Mesendoderm (in vitro differentiated cells): ENCODE measurements around the gene SYNPO.

Source experiments
- DNase-seq: peaks from one replicate; pipeline ENCODE4 v3.0.0; 2013
- H2AK5ac ChIP-seq: 2 replicates; pipeline ENCODE4 v1.6.1; 2013; ENCODE audit warnings: low read length, inconsistent platforms
- H2BK120ac ChIP-seq: 2 replicates; pipeline ENCODE4 v1.6.1; 2013; ENCODE audit warnings: low read depth, mild to moderate bottlenecking, low read length, moderate library complexity, mixed read lengths
- H2BK15ac ChIP-seq: replicated peaks from 2 replicates; pipeline ENCODE4 v1.6.1; 2013; ENCODE audit warnings: low read depth, mild to moderate bottlenecking, moderate library complexity
- H2BK5ac ChIP-seq: 2 replicates; pipeline ENCODE4 v1.6.1; 2013; ENCODE audit warnings: low read length, inconsistent platforms
- H3K18ac ChIP-seq: 2 replicates; pipeline ENCODE4 v1.6.1; 2013; ENCODE audit warnings: mild to moderate bottlenecking, low read length, mixed read lengths
- H3K23ac ChIP-seq: one replicate; pipeline ENCODE4 v1.6.1; 2013; ENCODE audit warnings: low read length
- H3K27ac ChIP-seq: 2 replicates; pipeline ENCODE4 v1.5.1; 2013; ENCODE audit warnings: low read depth, mild to moderate bottlenecking, inconsistent platforms, low read length, moderate library complexity
- H3K27me3 ChIP-seq: 2 replicates; pipeline ENCODE4 v1.6.1; 2013; ENCODE audit warnings: low read length, control low read depth, mild to moderate bottlenecking, inconsistent platforms; ENCODE audit not compliant: insufficient read depth, poor library complexity
- H3K36me3 ChIP-seq: 2 replicates; pipeline ENCODE4 v1.6.1; 2013; ENCODE audit warnings: low read length, inconsistent platforms; ENCODE audit not compliant: control insufficient read depth, insufficient read depth
- H3K4ac ChIP-seq: one replicate; pipeline ENCODE4 v1.6.1; 2013; ENCODE audit warnings: low read depth, mild to moderate bottlenecking, low read length, moderate library complexity
- H3K4me1 ChIP-seq: 2 replicates; pipeline ENCODE4 v1.6.1; 2013; ENCODE audit warnings: low read depth, low read length, inconsistent platforms; ENCODE audit not compliant: control insufficient read depth
- H3K4me2 ChIP-seq: 2 replicates; pipeline ENCODE4 v1.6.1; 2013; ENCODE audit warnings: low read length
- H3K4me3 ChIP-seq: 2 replicates; pipeline ENCODE4 v1.5.1; 2013; ENCODE audit warnings: mild to moderate bottlenecking, low read length
- H3K56ac ChIP-seq: one replicate; pipeline ENCODE4 v1.6.1; 2013; ENCODE audit warnings: low read length
- H3K79me1 ChIP-seq: 2 replicates; pipeline ENCODE4 v1.6.1; 2013; ENCODE audit warnings: low read length, inconsistent platforms
- H3K79me2 ChIP-seq: 2 replicates; pipeline ENCODE4 v1.6.1; 2013; ENCODE audit warnings: mild to moderate bottlenecking, low read length; ENCODE audit not compliant: control insufficient read depth, insufficient read depth
- H3K9ac ChIP-seq: 2 replicates; pipeline ENCODE4 v1.6.1; 2013; ENCODE audit warnings: low read length, inconsistent platforms
- H4K5ac ChIP-seq: one replicate; pipeline ENCODE4 v1.6.1; 2013; ENCODE audit warnings: low read length
- H4K8ac ChIP-seq: one replicate; pipeline ENCODE4 v1.6.1; 2013; ENCODE audit warnings: low read depth, mild to moderate bottlenecking, control low read depth, low read length, moderate library complexity
- WGBS: extraction: QIAGEN DNeasy Blood & Tissue Kit; methylation state at CpG from one replicate; pipeline ENCODE4 v1.1.7; 2013; ENCODE audit warnings: low lambda C conversion rate, missing lambda C conversion rate; ENCODE audit not compliant: insufficient coverage; ENCODE audit errors: extremely low coverage; 5-methylcytosine and 5-hydroxymethylcytosine counted together

The SYNPO gene

DNA sequence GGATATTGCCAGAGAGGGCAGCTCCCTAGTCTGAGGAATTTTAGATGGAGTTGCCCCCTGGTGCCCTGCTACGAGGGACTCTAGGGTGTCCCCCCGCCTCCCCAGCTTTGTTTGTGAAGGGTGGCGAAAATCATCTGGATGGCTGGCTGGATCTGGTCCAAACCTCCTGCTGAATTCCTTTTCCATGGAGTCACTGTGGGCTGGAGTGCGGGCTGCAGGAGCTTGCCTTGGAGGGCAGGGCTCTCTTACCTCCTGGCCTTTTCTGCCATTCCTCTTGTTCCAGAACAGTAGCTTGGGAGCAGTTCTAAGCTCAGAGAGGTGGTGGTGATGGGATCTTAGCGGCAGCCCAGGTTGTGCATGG is 2.1 kb downstream of the SYNPO start:
- Histone ChIP-seq H2BK120ac (no peak overlapping the region), H2AK5ac (no peak overlapping the region), H3K79me1 (no peaks in the 10 kb centered on the region), H3K27ac (no peak overlapping the region), H3K4ac (peak overlapping the region; percentile 25), H3K4me1 (peaks cover 22% of the 10 kb centered on the region), H3K4me3 (no peak overlapping the region), H3K79me2 (no peaks in the 10 kb centered on the region), H2BK5ac (no peak overlapping the region), H2BK15ac (no peak overlapping the region), H3K9ac (no peak overlapping the region), H3K56ac (no peak overlapping the region), H4K8ac (no peak overlapping the region), H3K36me3 (no peaks in the 10 kb centered on the region), H3K23ac (no peak overlapping the region), H3K27me3 (no peaks in the 10 kb centered on the region), H3K18ac (peak overlapping the region; percentile 25), H4K5ac (no peak overlapping the region), H3K4me2 (no peak overlapping the region)
- peak; percentile 87 for DNase-seq
- no CpG with 5 or more reads among the region's 5 CpGs for WGBS

DNA sequence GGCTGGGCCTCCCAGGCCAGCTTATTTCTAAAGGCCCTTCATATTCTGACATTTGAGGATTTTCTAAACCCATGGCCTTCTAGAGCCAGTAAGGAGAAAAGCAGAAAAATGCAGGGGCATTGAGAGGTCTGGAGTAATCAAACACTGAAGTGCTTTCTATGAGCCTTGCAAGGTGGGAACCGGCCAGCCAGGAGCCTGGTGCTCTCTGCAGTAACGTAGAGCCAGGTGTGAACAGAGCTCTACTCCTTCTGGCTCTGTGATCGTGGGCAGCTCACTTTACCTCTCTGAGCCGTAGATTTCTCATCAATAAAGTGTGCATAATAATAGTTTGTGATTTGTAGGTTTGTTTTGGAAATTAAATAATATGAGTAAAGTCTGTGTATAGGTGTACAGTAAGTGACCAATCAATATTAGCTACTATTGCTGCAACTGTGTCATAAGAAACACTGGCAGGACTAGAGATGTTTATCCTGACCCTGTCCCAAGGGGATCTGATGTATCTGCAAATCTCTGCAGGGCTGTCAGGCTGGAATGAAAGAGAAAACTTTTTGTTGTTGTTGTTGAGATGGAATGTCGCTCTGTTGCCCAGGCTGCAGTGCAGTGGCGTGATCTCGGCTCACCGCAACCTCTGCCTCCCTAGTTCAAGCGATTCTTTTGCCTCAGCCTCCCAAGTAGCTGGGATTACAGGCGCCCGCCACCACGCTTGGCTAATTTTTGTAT is 2.7 kb downstream of the SYNPO start:
- no peaks in the 10 kb centered on the region for H3K79me2 ChIP-seq
- no peak overlapping the region for H2BK120ac ChIP-seq
- H2BK5ac ChIP-seq, result no peak overlapping the region
- DNase-seq, result no peak
- no peak overlapping the region for H3K4me3 ChIP-seq
- no peak overlapping the region for H3K23ac ChIP-seq
- no CpG with 5 or more reads among the region's 12 CpGs for WGBS
- no peaks in the 10 kb centered on the region for H3K79me1 ChIP-seq
- H3K4me1 ChIP-seq, result peaks cover 22% of the 10 kb centered on the region
- no peak overlapping the region for H2BK15ac ChIP-seq
- H4K8ac ChIP-seq, result no peak overlapping the region
- no peak overlapping the region for H4K5ac ChIP-seq
- H3K18ac ChIP-seq, result no peak overlapping the region
- no peaks in the 10 kb centered on the region for H3K36me3 ChIP-seq
- no peak overlapping the region for H3K56ac ChIP-seq
- H3K27me3 ChIP-seq, result no peaks in the 10 kb centered on the region
- H2AK5ac ChIP-seq, result no peak overlapping the region
- H3K4me2 ChIP-seq, result no peak overlapping the region
- no peak overlapping the region for H3K9ac ChIP-seq
- no peak overlapping the region for H3K4ac ChIP-seq
- H3K27ac ChIP-seq, result no peak overlapping the region

DNA sequence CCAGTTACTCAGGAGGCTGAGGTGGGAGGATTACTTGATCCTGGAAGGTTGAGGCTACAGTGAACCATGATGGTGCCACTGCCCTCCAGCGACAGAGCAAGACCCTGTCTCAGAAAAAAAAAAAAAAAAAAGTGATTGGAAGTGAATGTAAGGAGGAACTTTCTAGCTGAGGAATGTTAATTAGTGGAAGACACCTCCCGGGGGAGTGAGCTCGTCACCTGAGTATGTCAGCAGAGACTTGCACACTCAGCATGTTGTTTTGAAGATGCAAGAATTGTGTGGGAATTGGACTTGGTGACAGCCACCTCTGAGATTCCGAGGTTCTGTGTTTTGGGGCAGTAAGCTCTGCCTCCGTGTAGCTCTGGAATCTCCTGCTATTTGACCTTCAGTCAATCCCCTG is 3.6 kb downstream of the SYNPO start:
- Histone ChIP-seq H3K4me2 (no peak overlapping the region), H3K79me2 (no peaks in the 10 kb centered on the region), H3K9ac (no peak overlapping the region), H3K79me1 (no peaks in the 10 kb centered on the region), H3K4me3 (no peak overlapping the region), H3K27ac (peak overlapping the region; percentile 15), H4K8ac (no peak overlapping the region), H2BK120ac (no peak overlapping the region), H3K4me1 (peaks cover 22% of the 10 kb centered on the region), H3K27me3 (no peaks in the 10 kb centered on the region), H3K23ac (no peak overlapping the region), H3K56ac (no peak overlapping the region), H3K18ac (peak overlapping the region; percentile 0), H4K5ac (no peak overlapping the region), H2AK5ac (no peak overlapping the region), H2BK15ac (no peak overlapping the region), H2BK5ac (no peak overlapping the region), H3K4ac (no peak overlapping the region), H3K36me3 (no peaks in the 10 kb centered on the region)
- WGBS, result no CpG with 5 or more reads among the region's 5 CpGs
- peak; percentile 94 for DNase-seq

DNA sequence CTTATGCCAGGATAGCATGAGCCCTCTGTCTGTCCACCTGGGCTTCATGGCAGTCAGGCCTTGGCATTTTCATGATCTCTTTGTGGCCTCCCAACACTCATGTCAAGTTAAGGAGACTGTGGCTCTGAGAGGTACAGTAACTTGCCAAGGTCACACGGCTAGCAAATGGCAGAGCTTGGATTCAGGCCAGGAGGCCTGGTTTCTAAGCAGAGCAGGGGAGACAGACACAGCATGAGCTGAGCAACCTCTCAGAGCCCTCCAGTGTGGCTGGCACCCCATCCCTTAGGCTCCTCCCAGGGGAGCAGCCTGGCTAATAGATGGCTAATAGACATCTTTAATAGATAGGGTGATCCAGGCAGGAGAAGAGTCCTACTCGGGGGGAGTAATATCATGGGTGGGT is 4.1 kb downstream of the SYNPO start:
- H2BK5ac ChIP-seq, result no peak overlapping the region
- peak overlapping the region; percentile 15 for H3K27ac ChIP-seq
- H3K79me2 ChIP-seq, result no peaks in the 10 kb centered on the region
- H3K9ac ChIP-seq, result no peak overlapping the region
- no peak overlapping the region for H3K4me3 ChIP-seq
- H3K27me3 ChIP-seq, result no peaks in the 10 kb centered on the region
- H2AK5ac ChIP-seq, result no peak overlapping the region
- no peak overlapping the region for H3K4ac ChIP-seq
- peaks cover 22% of the 10 kb centered on the region for H3K4me1 ChIP-seq
- peak overlapping the region; percentile 0 for H3K18ac ChIP-seq
- no peaks in the 10 kb centered on the region for H3K79me1 ChIP-seq
- no peak for DNase-seq
- no peak overlapping the region for H4K5ac ChIP-seq
- H3K36me3 ChIP-seq, result no peaks in the 10 kb centered on the region
- peak overlapping the region; percentile 25 for H3K56ac ChIP-seq
- H2BK120ac ChIP-seq, result no peak overlapping the region
- no peak overlapping the region for H3K4me2 ChIP-seq
- no peak overlapping the region for H3K23ac ChIP-seq
- no peak overlapping the region for H4K8ac ChIP-seq
- H2BK15ac ChIP-seq, result no peak overlapping the region
- no CpG with 5 or more reads among the region's 2 CpGs for WGBS

DNA sequence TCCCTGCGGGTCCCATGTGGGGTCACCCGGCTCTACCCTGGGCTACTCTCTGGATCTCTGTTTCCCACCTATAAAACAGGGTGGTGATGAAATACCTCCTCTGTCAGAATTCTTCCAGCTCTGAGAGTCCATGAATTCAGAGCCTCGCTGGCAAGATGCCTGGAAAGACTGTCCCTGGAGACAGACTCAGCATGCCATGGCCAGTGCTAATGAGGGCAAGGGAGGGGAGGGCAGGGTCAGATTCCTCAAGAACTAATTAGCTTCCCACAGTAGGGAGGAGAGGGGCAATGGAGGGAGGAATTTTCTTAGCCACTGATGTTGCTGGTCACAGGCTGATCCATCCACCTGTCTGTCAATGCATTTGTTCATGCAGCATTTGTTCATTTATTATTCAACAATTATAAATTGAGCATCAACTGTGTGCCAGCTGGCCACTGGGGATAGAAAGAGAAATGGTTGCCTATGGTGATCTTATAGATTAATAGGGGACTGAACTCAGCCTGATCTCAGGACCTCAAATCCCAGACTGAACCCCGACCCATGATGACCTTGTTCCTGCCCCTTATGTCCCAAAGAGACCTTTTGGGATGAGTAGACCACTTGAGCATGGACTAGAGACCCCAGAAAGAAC is 4.7 kb downstream of the SYNPO start:
- no peak overlapping the region for H2BK5ac ChIP-seq
- no peaks in the 10 kb centered on the region for H3K79me2 ChIP-seq
- H3K9ac ChIP-seq, result no peak overlapping the region
- no peak overlapping the region for H2BK120ac ChIP-seq
- H4K8ac ChIP-seq, result no peak overlapping the region
- no peaks in the 10 kb centered on the region for H3K36me3 ChIP-seq
- H2BK15ac ChIP-seq, result no peak overlapping the region
- peak overlapping the region; percentile 25 for H3K56ac ChIP-seq
- H3K27me3 ChIP-seq, result no peaks in the 10 kb centered on the region
- no peak overlapping the region for H3K4me2 ChIP-seq
- H3K4ac ChIP-seq, result no peak overlapping the region
- no peak overlapping the region for H3K23ac ChIP-seq
- no peak overlapping the region for H4K5ac ChIP-seq
- H2AK5ac ChIP-seq, result no peak overlapping the region
- WGBS, result no CpG with 5 or more reads among the region's 4 CpGs
- H3K4me1 ChIP-seq, result peaks cover 22% of the 10 kb centered on the region
- H3K4me3 ChIP-seq, result no peak overlapping the region
- H3K27ac ChIP-seq, result no peak overlapping the region
- DNase-seq, result peak; percentile 82
- no peaks in the 10 kb centered on the region for H3K79me1 ChIP-seq
- H3K18ac ChIP-seq, result peak overlapping the region; percentile 0
